ENCODE results near the gene BLVRA.

BLVRA gene

GRCh38 chr7:43753271-43753810, 5.1 kb upstream of the BLVRA start:
- no peak overlapping the region for H3K4me3 ChIP-seq (replicated peaks; ENCODE audit: low read depth, low read length)
- no peak for DNase-seq (ENCODE audit: extremely low read depth, insufficient read length)
- no peak for TF ChIP-seq CTCF (IDR thresholded peaks at IDR 0.05; ENCODE audit: insufficient read depth, low read length, poor library complexity, severe bottlenecking)
- H3K27me3 ChIP-seq (replicated peaks; ENCODE audit: control insufficient read depth, insufficient read depth, low read length) = no peaks in the 10 kb centered on the region
- no peaks in the 10 kb centered on the region for H3K36me3 ChIP-seq (ENCODE audit: control insufficient read depth, insufficient read depth, low read length)

GRCh38 chr7:43753843-43754242, 4.6 kb upstream of the BLVRA start:
- Histone ChIP-seq H3K4me3 (replicated peaks; ENCODE audit: low read depth, low read length) (no peak overlapping the region), H3K27me3 (replicated peaks; ENCODE audit: control insufficient read depth, insufficient read depth, low read length) (no peaks in the 10 kb centered on the region), H3K36me3 (ENCODE audit: control insufficient read depth, insufficient read depth, low read length) (no peaks in the 10 kb centered on the region)
- no peak for DNase-seq (ENCODE audit: extremely low read depth, insufficient read length)
- TF ChIP-seq CTCF (IDR thresholded peaks at IDR 0.05; ENCODE audit: insufficient read depth, low read length, poor library complexity, severe bottlenecking) = no peak

GRCh38 chr7:43754596-43754995, 3.9 kb upstream of the BLVRA start:
- TF ChIP-seq CTCF (IDR thresholded peaks at IDR 0.05; ENCODE audit: insufficient read depth, low read length, poor library complexity, severe bottlenecking) = no peak
- H3K4me3 ChIP-seq (replicated peaks; ENCODE audit: low read depth, low read length) = no peak overlapping the region
- no peaks in the 10 kb centered on the region for H3K27me3 ChIP-seq (replicated peaks; ENCODE audit: control insufficient read depth, insufficient read depth, low read length)
- H3K36me3 ChIP-seq (ENCODE audit: control insufficient read depth, insufficient read depth, low read length) = no peaks in the 10 kb centered on the region
- no peak for DNase-seq (ENCODE audit: extremely low read depth, insufficient read length)

GRCh38 chr7:43756368-43757072, 2.0 kb upstream of the BLVRA start:
- no peak for TF ChIP-seq CTCF (IDR thresholded peaks at IDR 0.05; ENCODE audit: insufficient read depth, low read length, poor library complexity, severe bottlenecking)
- H3K36me3 ChIP-seq (ENCODE audit: control insufficient read depth, insufficient read depth, low read length) = no peaks in the 10 kb centered on the region
- H3K27me3 ChIP-seq (replicated peaks; ENCODE audit: control insufficient read depth, insufficient read depth, low read length) = no peaks in the 10 kb centered on the region
- no peak overlapping the region for H3K4me3 ChIP-seq (replicated peaks; ENCODE audit: low read depth, low read length)
- DNase-seq (ENCODE audit: extremely low read depth, insufficient read length) = no peak

GRCh38 chr7:43757073-43757720, 1.3 kb upstream of the BLVRA start:
- no peak for DNase-seq (ENCODE audit: extremely low read depth, insufficient read length)
- Histone ChIP-seq H3K36me3 (ENCODE audit: control insufficient read depth, insufficient read depth, low read length) (no peaks in the 10 kb centered on the region), H3K27me3 (replicated peaks; ENCODE audit: control insufficient read depth, insufficient read depth, low read length) (no peaks in the 10 kb centered on the region), H3K4me3 (replicated peaks; ENCODE audit: low read depth, low read length) (no peak overlapping the region)
- TF ChIP-seq CTCF (IDR thresholded peaks at IDR 0.05; ENCODE audit: insufficient read depth, low read length, poor library complexity, severe bottlenecking) = no peak
